Measurements from ENCODE around the gene CCDC89.
"Not testable (repeated sequence)": the region's sequence is repeated elsewhere in the genome, so short reads cannot be mapped to it uniquely, and the experiment has no call there.

GRCh38 chr11:85670949-85671663 lies 14.9 kb downstream of the CCDC89 start:
- TF ChIP-seq CTCF, POLR2A (IDR thresholded peaks at IDR 0.05): not testable (repeated sequence)

Measured in prostate gland (tissue), 2 donors.